Ectodermal cell (in vitro differentiated cells): Measurements from ENCODE around the gene BNIP2.
A peak's percentile ranks its signal among the peaks of the same experiment; 100 is the strongest.

Experiments used
- H3K27ac ChIP-seq: 2 replicates; pipeline ENCODE4 v1.7.0; 2013; ENCODE audit warnings: mild to moderate bottlenecking, low read depth, low read length; ENCODE audit not compliant: insufficient read depth, poor library complexity, severe bottlenecking
- H3K27me3 ChIP-seq: 2 replicates; pipeline ENCODE4 v1.7.0; 2013; ENCODE audit warnings: mild to moderate bottlenecking, low read length; ENCODE audit not compliant: insufficient read depth, control insufficient read depth, poor library complexity, severe bottlenecking
- H3K36me3 ChIP-seq: one replicate; pipeline ENCODE4 v1.7.0; 2013; ENCODE audit warnings: low read length; ENCODE audit not compliant: control insufficient read depth, insufficient read depth
- H3K4me1 ChIP-seq: one replicate; pipeline ENCODE4 v1.7.0; 2013; ENCODE audit warnings: low read length; ENCODE audit not compliant: control insufficient read depth, insufficient read depth
- H3K4me3 ChIP-seq: 2 replicates; pipeline ENCODE4 v1.7.0; 2013; ENCODE audit warnings: low read depth, low read length, control low read depth; ENCODE audit not compliant: insufficient read depth
- H3K9me3 ChIP-seq: 2 replicates; pipeline ENCODE4 v1.7.0; 2013; ENCODE audit warnings: mild to moderate bottlenecking, low read length, moderate library complexity; ENCODE audit not compliant: control insufficient read depth
- whole genome bisulfite sequencing, 2 experiments: methylation state at CpG; one replicate each; pipeline ENCODE4 v1.1.7; 2013; ENCODE audit warnings: missing lambda C conversion rate in 2 of 2; 5-methylcytosine and 5-hydroxymethylcytosine counted together

Gene BNIP2

DNA sequence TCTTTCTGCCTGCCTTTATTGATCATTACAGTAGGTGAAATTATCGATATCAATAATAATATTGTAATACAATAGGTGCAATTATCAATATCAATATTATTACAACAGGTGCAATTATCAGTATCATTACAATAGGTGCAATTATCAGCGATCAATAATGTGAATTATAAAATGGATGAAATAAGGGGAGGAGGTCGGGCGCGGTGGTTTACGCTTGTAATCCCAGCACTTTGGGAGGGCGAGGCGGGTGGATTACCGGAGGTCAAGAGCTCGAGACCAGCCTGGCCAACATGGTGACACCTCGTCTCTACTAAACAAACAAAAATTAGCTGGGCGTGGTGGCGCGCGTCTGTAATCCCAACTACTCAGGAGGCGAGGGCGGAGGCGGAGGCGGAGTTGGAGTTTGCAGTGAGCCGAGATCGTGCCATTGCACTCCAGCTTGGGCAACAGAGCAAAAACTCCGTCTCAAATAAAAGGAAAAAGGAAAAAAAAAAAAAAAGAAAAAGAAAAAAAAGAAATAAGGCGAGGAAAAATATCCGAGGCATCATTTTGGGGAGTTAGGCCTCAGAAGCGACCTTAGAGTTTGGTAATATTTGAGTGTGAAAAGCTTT lies 611 bp upstream of the BNIP2 start:
- peak overlapping the region; percentile 91 for H3K4me3 ChIP-seq
- peaks cover 9% of the 10 kb centered on the region for H3K27me3 ChIP-seq
- no peaks in the 10 kb centered on the region for H3K9me3 ChIP-seq
- H3K4me1 ChIP-seq = peaks cover 9% of the 10 kb centered on the region
- H3K27ac ChIP-seq = peak overlapping the region; percentile 84
- 3 to 4% methylated on average over 24 to 25 of the region's 25 CpGs for WGBS, 2 experiments
- H3K36me3 ChIP-seq = no peaks in the 10 kb centered on the region

DNA sequence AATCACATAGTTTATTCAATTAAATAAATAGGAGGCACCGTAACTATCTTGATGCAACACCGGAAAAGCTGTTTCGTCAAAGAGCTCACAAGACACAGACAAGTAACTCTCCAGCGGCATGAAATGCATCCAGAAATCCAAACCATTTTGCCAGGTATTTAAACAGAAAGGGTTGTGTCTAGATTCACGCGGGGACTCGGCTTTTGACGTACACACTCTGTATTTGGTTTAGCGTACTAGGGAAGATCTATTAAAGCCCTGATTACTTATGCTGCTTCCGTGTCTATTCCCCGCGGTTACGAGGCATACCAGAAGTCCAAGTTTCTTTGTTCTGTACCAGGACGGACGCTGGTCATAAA lies 718 bp downstream of the BNIP2 start:
- WGBS, 2 experiments = 2% methylated on average over 15 of the region's 15 CpGs
- Histone ChIP-seq H3K27me3 (peaks cover 9% of the 10 kb centered on the region), H3K9me3 (no peaks in the 10 kb centered on the region), H3K4me3 (peak overlapping the region; percentile 91), H3K27ac (peak overlapping the region; percentile 93), H3K4me1 (peaks cover 9% of the 10 kb centered on the region), H3K36me3 (no peaks in the 10 kb centered on the region)

GRCh38 chr15:59687836-59688235 lies 1.3 kb downstream of the BNIP2 start:
- no peak overlapping the region for H3K27ac ChIP-seq
- WGBS, 2 experiments = 78 to 79% methylated on average over 5 of the region's 5 CpGs

GRCh38 chr15:59686389-59686788 lies 2.7 kb downstream of the BNIP2 start:
- H3K4me3 ChIP-seq = no peak overlapping the region
- peaks cover 2% of the 10 kb centered on the region for H3K36me3 ChIP-seq
- peaks cover 9% of the 10 kb centered on the region for H3K4me1 ChIP-seq
- no peaks in the 10 kb centered on the region for H3K9me3 ChIP-seq
- peaks cover 9% of the 10 kb centered on the region for H3K27me3 ChIP-seq
- WGBS, 2 experiments = 92% methylated on average over 6 to 7 of the region's 7 CpGs
- H3K27ac ChIP-seq = no peak overlapping the region

More at GRCh38 chr15:59687836-59688235, 1.3 kb downstream of the BNIP2 start:
- Histone ChIP-seq H3K4me3 (peak overlapping the region; percentile 91), H3K4me1 (peaks cover 9% of the 10 kb centered on the region), H3K36me3 (no peaks in the 10 kb centered on the region), H3K27me3 (peaks cover 9% of the 10 kb centered on the region), H3K9me3 (no peaks in the 10 kb centered on the region)

- no peaks in the 10 kb centered on the region for H3K9me3 ChIP-seq
- H3K27ac ChIP-seq = no peak overlapping the region
- WGBS, 2 experiments = 100% methylated on average over 1 of the region's 1 CpG
- H3K27me3 ChIP-seq = peaks cover 6% of the 10 kb centered on the region
- H3K4me3 ChIP-seq = no peak overlapping the region
- H3K4me1 ChIP-seq = peaks cover 9% of the 10 kb centered on the region
- peaks cover 8% of the 10 kb centered on the region for H3K36me3 ChIP-seq
These were observed 3.3 kb downstream of the BNIP2 start for GRCh38 chr15:59685737-59686297.

DNA sequence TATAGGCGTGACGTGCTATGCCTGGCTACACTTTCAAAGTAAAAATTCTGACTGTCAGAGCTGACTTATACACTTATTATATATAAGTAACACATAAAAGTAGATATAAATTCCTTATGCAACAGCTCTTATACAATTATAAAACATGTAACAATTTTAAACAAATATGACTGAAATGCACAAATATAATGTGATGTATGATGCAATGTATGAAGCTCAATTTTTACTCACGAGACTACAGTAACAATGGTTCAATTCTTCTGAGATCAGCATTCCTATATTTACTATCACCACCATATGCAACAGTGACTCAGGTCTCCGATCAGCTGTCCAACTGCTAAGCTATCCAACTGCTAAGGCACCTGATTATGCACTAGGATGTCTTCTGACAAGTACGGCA lies 8.2 kb downstream of the BNIP2 start:
- 78 to 87% methylated on average over 4 of the region's 5 CpGs for WGBS, 2 experiments
- Histone ChIP-seq H3K9me3 (no peaks in the 10 kb centered on the region), H3K4me1 (no peaks in the 10 kb centered on the region), H3K36me3 (peaks cover 29% of the 10 kb centered on the region), H3K27me3 (no peaks in the 10 kb centered on the region), H3K27ac (no peak overlapping the region), H3K4me3 (no peak overlapping the region)

- WGBS, 2 experiments = 94% methylated on average over 6 of the region's 6 CpGs
- no peaks in the 10 kb centered on the region for H3K4me1 ChIP-seq
- peaks cover 34% of the 10 kb centered on the region for H3K36me3 ChIP-seq
These were observed 8.8 kb downstream of the BNIP2 start for GRCh38 chr15:59680346-59680745.

DNA sequence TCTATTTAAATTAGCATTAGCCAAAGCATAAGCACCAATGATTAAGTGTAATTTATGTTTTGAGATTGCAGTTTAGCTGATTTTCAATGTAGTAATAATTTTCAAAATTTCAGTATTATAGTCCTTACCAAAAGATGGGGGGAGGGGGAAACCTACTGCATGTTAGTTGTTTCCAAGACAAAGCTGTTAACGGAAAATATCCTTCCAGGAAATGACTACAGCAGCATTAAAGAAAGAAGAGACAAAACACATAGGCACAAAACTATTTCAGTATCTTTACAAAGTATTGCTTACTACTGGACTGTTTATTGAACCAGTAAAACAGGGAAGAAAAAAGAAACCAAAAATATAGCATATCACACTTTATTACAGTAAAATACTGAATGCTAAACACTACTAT lies 10.5 kb downstream of the BNIP2 start:
- no peak overlapping the region for H3K4me3 ChIP-seq
- no peak overlapping the region for H3K27ac ChIP-seq
- H3K36me3 ChIP-seq = peaks cover 35% of the 10 kb centered on the region
- no peaks in the 10 kb centered on the region for H3K4me1 ChIP-seq
- no peaks in the 10 kb centered on the region for H3K27me3 ChIP-seq
- 92 to 94% methylated on average over 1 of the region's 1 CpG for WGBS, 2 experiments
- H3K9me3 ChIP-seq = no peaks in the 10 kb centered on the region

More at GRCh38 chr15:59680346-59680745, 8.8 kb downstream of the BNIP2 start:
- no peaks in the 10 kb centered on the region for H3K9me3 ChIP-seq
- H3K27me3 ChIP-seq = no peaks in the 10 kb centered on the region
- H3K4me3 ChIP-seq = no peak overlapping the region
- H3K27ac ChIP-seq = no peak overlapping the region

- Histone ChIP-seq H3K27me3 (no peaks in the 10 kb centered on the region), H3K27ac (no peak overlapping the region), H3K4me1 (no peaks in the 10 kb centered on the region), H3K36me3 (peaks cover 38% of the 10 kb centered on the region), H3K4me3 (no peak overlapping the region), H3K9me3 (no peaks in the 10 kb centered on the region)
- 73 to 94% methylated on average over 1 of the region's 1 CpG for WGBS, 2 experiments
These were observed 10.9 kb downstream of the BNIP2 start for GRCh38 chr15:59678172-59678571.

GRCh38 chr15:59676565-59676964 lies 12.6 kb downstream of the BNIP2 start:
- H3K9me3 ChIP-seq = no peaks in the 10 kb centered on the region
- H3K4me1 ChIP-seq = no peaks in the 10 kb centered on the region
- no peak overlapping the region for H3K27ac ChIP-seq
- no peaks in the 10 kb centered on the region for H3K27me3 ChIP-seq
- H3K36me3 ChIP-seq = peaks cover 45% of the 10 kb centered on the region
- H3K4me3 ChIP-seq = no peak overlapping the region
- WGBS, 2 experiments = 94 to 95% methylated on average over 23 of the region's 23 CpGs
